HG03139 (cell line): ENCODE results near the gene NAPB.

Source experiments
- ATAC-seq: cut with Tn5 transposase; IDR thresholded peaks from one replicate; pipeline ENCODE4 v1.9.1; 2021; ENCODE audit not compliant: unreplicated experiment

The NAPB gene

GRCh38 chr20:23438661-23439060, 17.4 kb upstream of the NAPB start:
- ATAC-seq = no peak

DNA sequence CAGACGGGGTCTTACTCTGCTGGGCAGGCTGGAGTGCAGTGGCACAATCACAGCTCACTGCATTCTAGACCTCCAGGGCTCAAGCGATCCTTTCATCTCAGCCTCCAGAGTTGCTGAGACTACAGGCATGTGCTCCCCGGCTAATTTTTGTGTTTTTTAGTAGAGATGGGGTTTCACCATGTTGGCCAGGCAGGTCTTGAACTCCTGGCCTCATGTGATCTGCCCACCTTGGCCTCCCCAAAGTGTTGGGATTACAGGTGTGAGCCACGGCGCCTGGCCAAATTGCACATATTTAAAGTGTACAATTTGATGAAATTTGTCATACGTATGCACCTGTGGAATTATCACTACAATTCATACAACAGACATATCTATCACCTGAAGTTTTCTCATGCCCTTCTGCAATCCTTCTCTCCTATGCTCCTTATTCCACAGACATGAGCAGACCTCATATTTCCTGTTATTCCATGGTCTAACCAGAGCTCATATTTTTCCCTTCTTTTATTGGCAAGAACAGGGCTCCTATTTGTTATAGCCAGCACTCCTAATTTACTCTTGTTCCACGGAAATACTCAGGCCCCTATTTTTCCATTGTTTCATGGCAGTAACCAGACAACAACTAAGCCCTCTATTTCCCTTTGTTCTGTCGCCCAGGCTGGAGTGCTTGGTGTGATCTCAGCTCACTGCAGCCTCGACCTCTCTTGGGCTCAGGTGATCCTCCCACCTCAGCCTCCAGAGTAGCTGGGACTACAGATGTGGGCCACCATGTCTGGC, 16.0 kb upstream of the NAPB start:
- ATAC-seq = no peak

DNA sequence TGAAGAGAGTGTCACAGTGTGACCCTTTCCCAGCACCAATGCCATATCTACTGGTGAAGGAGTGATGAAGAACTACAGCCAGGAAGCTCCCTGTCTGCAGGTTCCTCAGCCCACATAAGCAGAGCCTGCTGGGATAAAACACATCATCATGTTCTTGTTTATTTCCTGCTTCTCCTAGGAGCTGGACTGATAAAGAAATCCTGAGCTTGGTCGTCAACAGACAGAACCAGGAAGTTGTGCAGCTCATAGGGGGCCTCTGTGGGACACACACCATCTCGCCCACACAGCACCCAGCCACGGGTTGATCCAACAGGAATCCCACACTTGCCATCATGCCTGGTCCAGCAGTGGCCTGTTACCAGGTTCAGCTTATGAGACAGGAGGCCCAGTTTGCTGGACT, 15.4 kb upstream of the NAPB start:
- no peak for ATAC-seq

DNA sequence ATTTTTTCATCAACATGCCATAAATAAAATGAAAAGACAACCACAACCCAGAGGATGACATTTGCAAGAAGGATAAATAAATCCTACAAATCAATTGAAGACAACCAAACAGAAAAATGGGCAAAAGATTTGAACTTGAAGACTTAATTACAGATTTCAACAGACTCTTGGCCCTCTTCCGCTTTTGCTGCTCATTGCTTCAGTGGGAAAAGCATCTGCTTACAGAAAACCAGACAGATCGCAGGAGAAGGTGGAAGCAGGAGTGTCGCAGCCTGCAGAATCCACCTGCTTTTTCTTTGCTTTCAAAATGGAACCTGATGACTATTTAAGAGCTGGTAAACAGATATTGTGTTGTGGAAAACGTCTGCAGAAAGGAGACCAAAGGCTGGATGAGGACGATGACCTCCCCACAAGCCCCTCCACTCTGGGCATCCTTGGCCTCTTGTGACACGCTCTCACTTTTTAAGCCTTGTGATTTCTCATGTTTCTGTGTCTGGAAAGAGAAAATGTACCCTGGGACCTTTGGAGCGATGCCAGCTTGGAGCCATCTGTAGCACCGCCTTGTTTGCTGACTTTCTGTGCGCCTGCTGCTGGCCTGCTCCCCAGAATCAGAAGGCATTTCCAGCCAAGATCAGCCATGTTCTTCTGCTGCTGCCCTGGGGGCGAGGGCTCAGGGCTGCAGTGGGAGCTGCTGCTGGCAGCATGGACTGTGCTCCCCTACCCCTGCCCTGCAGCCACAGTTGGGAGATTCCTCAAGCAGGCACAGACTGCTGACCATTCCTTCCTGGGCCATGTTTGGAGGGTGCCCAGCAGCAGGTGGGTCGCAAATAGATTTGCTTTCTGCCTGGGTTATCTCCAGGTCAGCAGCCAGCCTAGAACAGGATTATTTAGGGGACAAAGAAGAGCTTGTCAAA, 14.6 kb upstream of the NAPB start:
- no peak for ATAC-seq

DNA sequence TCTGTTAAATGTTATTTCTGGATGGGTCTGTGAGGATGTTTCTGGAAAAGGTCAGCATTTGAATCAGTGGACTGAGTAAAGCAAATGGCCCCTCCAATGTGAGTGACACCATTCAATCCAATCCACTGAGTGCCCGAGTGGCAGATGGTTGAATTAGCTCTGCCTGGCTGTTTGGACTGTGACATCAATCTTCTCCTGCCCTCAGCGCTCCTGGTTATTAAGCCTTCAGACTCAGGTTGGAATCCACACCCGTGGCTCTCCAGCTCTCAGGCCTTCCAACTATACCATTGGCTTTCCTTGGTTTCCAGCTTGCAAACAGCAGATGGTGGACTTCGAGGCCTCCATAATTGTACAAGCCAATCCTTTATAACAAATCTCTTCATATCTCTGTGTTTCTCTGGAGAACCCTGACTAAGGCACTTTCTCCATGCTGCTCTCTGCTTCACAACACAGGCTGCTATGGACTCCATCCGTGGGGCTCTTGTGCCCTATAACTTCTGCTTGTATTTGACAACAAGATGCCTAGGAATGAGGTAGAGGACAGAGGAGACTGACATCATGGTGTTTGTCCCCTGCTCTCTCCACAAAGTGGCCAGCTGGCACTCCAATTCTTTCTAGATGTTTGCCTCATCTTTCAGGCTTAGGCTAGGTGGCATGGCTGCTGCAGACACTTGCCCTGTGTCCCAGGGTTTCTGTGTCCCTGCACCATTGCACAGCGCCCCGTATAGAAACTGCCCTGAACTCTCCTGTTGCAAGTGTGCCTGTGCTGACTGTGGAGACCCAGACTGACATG, 13.4 kb upstream of the NAPB start:
- no peak for ATAC-seq

DNA sequence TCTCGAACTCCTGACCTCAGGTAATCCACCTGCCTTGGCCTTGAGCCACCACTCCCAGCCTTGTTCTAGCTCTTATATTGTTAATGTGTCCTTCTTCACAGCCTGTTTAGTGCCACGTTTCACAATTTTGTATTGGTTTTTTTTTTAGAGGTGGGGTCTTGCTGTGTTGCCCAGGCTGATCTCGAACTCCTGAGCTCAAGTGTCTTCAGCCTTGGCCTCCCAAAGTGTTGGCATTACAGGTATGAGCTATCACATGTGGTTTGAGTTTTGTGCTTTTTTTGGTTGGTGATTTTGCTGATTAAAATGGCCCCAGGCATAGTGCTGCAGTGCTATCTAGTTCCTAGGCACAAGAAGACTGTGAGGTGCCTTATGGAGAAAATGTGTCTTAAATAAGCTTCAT, 12.3 kb upstream of the NAPB start:
- no peak for ATAC-seq

GRCh38 chr20:23425129-23425528, 3.8 kb upstream of the NAPB start:
- ATAC-seq = no peak

DNA sequence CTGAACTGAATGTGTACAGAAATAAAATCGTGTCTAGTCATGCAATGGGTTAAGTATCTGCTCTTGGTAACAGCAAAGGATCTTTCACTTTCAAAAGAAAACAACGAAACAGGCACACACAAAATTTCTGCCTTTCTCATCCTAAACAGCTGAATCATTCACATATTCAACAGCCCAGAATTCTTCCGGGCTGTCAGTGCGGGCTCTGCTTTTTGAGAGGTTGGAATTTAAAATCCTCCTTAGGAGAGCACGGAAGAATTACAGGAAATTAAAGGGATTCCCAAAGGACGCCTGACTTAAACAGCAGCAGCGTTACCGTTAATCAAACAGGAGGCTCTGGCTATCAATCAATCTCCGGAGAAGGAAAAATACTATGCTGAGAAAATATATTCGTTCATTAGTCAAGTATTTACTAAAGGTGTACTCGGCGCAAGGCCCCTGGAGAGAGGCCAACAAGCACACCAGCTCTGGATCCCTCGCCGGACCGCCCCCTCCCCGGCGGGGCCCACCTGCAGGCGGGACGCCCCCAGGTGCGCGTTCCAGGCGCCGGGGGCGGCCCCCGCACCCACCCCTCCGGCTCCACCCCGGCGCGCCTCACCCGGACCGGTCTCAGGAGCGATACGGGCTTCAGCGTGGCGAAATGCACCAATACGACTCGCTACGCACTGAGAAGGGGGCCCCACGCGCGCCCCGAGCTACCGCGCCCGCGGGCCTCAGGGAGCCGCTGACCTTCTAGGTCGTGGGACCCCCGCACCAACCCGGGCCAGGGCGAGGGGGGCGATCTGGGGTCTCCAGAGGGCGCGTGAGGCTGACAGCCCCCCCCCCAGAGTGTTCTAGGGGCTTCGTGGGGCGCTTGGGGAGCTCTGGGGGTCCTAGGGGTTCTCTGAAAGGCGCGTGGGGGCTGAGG, 1.0 kb downstream of the NAPB start:
- ATAC-seq = no peak

DNA sequence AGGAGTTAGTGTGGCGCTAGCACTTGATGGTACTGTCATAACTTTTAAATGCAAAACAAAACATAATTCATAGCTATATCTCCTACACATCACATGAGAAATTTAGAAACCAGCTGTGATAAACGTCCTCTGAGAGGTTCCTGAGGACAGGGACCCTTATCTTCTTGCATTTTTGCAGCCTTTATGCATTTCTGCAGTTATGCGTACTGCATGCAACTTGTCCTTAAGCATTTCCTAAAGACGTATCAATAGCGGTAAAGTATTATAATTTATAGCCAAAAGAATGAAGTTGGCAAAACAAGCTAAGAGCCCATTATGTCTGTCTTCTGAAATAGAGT, 1.7 kb downstream of the NAPB start:
- ATAC-seq = no peak

GRCh38 chr20:23417861-23418260, 3.4 kb downstream of the NAPB start:
- ATAC-seq = no peak

GRCh38 chr20:23415959-23416583, 5.2 kb downstream of the NAPB start:
- ATAC-seq = no peak

GRCh38 chr20:23415555-23415954, 5.7 kb downstream of the NAPB start:
- no peak for ATAC-seq

- ATAC-seq = no peak
Measured at GRCh38 chr20:23414526-23415188, 6.6 kb downstream of the NAPB start.

GRCh38 chr20:23413862-23414422, 7.3 kb downstream of the NAPB start:
- ATAC-seq = no peak

DNA sequence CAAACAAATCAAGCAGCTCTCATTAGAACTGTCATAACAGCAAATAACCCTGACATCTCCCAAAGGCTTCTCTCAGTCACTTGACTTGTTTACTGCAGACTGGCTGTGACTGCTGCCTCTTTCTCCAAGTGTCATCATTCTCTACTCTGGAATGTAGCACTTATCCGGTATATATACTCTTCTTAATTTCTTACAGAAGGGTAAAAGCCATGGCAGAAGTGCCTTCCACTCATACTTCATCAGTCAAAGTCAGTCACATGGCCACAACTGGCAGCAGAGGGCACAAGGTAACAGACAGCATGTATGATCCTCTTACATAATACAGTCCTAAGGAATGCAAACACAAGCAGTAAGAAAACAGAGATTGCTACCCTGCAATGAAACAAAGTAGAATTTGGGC, 9.3 kb downstream of the NAPB start:
- no peak for ATAC-seq

- ATAC-seq = no peak
Measured at GRCh38 chr20:23410916-23411695, 10.2 kb downstream of the NAPB start.

DNA sequence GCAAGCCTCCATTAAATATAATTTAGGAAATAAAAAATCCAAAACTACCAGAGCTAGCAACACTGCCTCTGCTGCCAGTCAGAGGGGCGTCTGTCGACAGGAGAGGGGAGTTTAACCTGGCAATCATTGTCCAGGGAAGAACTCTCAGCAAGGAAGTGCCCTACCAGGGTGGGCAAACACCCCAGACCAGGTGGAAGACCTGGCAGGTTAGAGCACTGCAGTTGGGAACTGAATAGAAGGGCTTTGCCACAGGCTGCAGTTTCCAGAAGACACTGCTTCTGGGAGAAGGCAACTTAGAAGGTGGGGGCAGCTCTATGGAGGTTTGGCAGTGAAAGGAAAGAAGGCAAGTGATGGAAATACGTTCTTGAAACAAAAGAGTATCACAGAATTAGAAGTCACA, 11.5 kb downstream of the NAPB start:
- no peak for ATAC-seq

DNA sequence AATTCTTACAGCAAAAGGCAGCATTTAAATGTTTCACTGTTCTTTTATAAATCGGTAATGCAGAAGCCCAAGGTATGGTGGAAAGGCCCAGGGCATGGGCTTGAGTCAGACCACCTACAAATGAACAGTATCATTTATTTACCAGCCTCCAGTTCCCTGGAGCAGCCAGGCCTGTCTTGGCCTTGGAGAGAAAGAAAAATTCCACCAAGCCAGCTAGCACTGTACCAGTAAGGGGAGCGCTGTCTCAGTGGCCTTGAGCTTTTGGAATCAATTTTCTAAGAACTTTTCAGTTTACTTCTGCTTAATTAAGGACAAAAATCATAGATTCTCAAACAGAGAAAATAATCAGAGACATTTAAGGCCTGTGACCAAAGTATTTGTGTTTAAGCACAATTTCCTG, 12.3 kb downstream of the NAPB start:
- ATAC-seq = no peak
